ENCODE results near the gene DCAKD. TPM values are rescaled to one million over a fixed set of nuclear protein-coding genes. Genes with fewer than 3 reads are reported as not detected.
A peak's percentile ranks its signal among the peaks of the same experiment; 100 is the strongest.

DCAKD gene
- total and polyA plus RNA-seq, 2 of the 8 experiments (the other 6 are each of a cell fraction or from before 2014, with no cell fraction given) = 35.6 to 52.9 TPM

- peak; percentile 97 for TF ChIP-seq TAF1 (IDR thresholded peaks at IDR 0.05; ENCODE audit: low read depth, low read length)
- TF ChIP-seq EZH2 (IDR thresholded peaks at IDR 0.05; ENCODE audit: low read depth, low read length, severe bottlenecking) = no peak
- TF ChIP-seq BACH1 (IDR thresholded peaks at IDR 0.05; ENCODE audit: low read length) = no peak
- TF ChIP-seq BCL11A (IDR thresholded peaks at IDR 0.05; ENCODE audit: low read depth in 2 of 2, low read length in 2 of 2) = no peak
- TF ChIP-seq TAF7 (optimal IDR thresholded peaks at IDR 0.05; ENCODE audit: borderline replicate concordance, low read depth, low read length) = peak; percentile 95
- TF ChIP-seq MAFK (IDR thresholded peaks at IDR 0.05; ENCODE audit: low read depth, low read length) = peak; percentile 28; the same call in 1 of the 2 replicates
- TF ChIP-seq KDM1A (IDR thresholded peaks at IDR 0.05; ENCODE audit: borderline replicate concordance, low read length) = peak; percentile 95
- peak; percentile 74 for TF ChIP-seq CHD2 (IDR thresholded peaks at IDR 0.05; ENCODE audit: low read length)
- peak; percentile 73 for TF ChIP-seq SP2 (IDR thresholded peaks at IDR 0.05; ENCODE audit: low read length)
- peak; percentile 44; the same call in 1 of the 2 replicates for TF ChIP-seq CREB1 (IDR thresholded peaks at IDR 0.05)
- peak; percentile 42; the same call in 1 of the 2 replicates for TF ChIP-seq SP4 (IDR thresholded peaks at IDR 0.05; ENCODE audit: low read length)
- TF ChIP-seq EGR1 (IDR thresholded peaks at IDR 0.05; ENCODE audit: borderline replicate concordance, low read depth, low read length) = no peak
- TF ChIP-seq PHF8 (conservative IDR thresholded peaks at IDR 0.05; ENCODE audit: low read depth, low read length) = peak; percentile 100
- no peak for TF ChIP-seq ZNF274 (IDR thresholded peaks at IDR 0.05; ENCODE audit: borderline replicate concordance, extremely low read depth, low read length)
- peak in 1 of 3 experiments; percentile 2; a peak in 1 of 4 replicates for TF ChIP-seq CTCF (IDR thresholded peaks at IDR 0.05; ENCODE audit: control extremely low read depth in 1 of 3, insufficient read depth in 1 of 3, low read depth in 1 of 3, low read length in 3 of 3)
- TF ChIP-seq CTBP2 (IDR thresholded peaks at IDR 0.05; ENCODE audit: borderline replicate concordance, insufficient read depth, insufficient read length, low read length) = no peak
- TF ChIP-seq POLR2A (IDR thresholded peaks at IDR 0.05; ENCODE audit: control extremely low read depth in 1 of 2, low read depth in 2 of 2, low read length in 2 of 2) = peak; percentile 90 to 97
- TF ChIP-seq SUZ12 (IDR thresholded peaks at IDR 0.05; ENCODE audit: low read length) = no peak
- TF ChIP-seq SRF (IDR thresholded peaks at IDR 0.05; ENCODE audit: low read depth, low read length) = no peak
- TF ChIP-seq CBX8 (IDR thresholded peaks at IDR 0.05; ENCODE audit: borderline replicate concordance, low read depth, low read length) = no peak
- peak; percentile 95 for TF ChIP-seq TBP (IDR thresholded peaks at IDR 0.05; ENCODE audit: low read depth, low read length)
- TF ChIP-seq CEBPB (IDR thresholded peaks at IDR 0.05; ENCODE audit: low read depth, low read length) = peak; percentile 53
- TF ChIP-seq SIRT6 (IDR thresholded peaks at IDR 0.05; ENCODE audit: low read length) = no peak
- peak; percentile 55 for TF ChIP-seq BRCA1 (IDR thresholded peaks at IDR 0.05; ENCODE audit: low read depth, low read length)
These were observed 9.6 kb upstream of the DCAKD start, which contains the start of gene NMT1 (continued) for GRCh38 chr17:45060797-45061605.
